Left cardiac atrium (tissue), 4 donors: ENCODE data around the gene MARK1. TPM values are rescaled to one million over a fixed set of nuclear protein-coding genes. Genes with fewer than 3 reads are reported as not detected.
"Not testable (repeated sequence)": the region's sequence is repeated elsewhere in the genome, so short reads cannot be mapped to it uniquely, and the experiment has no call there.

ENCODE experiments used
- ATAC-seq, 2 donors: fragments of 200-7000 bp; cut with Tn5 transposase; one replicate each; pipeline ENCODE4 v1.9.1; 2020; ENCODE audit warnings: mild to moderate bottlenecking in 2 of 2, moderate library complexity in 2 of 2
- DNase-seq: peaks from one replicate; pipeline ENCODE4 v3.0.0-alpha.2; 2020
- intact Hi-C, 2 donors: fragments of 100-400 bp; cut with DNase I; formaldehyde crosslinking; loops; one replicate each; pipeline versions ENCODE4 v1.14.1 to v1.15.1; 2022 to 2023
- total RNA-seq, 2 donors: library from RNA; stranded (reverse); fragmentation: NEBNext Ultra II Directional; extraction: Animal tissue kit (Norgen Biotek cat#: 25700); gene quantifications; one replicate each; pipeline ENCODE4 v1.2.1, GENCODE V29; 2021
- donor health status: DM: no; HTN: yes; CAD: no.
- donor health status: DM: no; HTN: yes; CAD: no; lungs with severe emphysema.
- donor health status: DM: yes; HTN: yes; CAD: no.
- donor health status: Dilated cardiomyopathy.

Gene MARK1
- total RNA-seq, 2 donors from 2014 or later = 16.7 to 17.7 TPM

- intact Hi-C loops = no loop called here
These were observed 64.8 kb downstream of the MARK1 start for GRCh38 chr1:220592714-220593113.

GRCh38 chr1:220594356-220594755, 66.4 kb downstream of the MARK1 start:
- intact Hi-C loops = no loop called here
- no peak for DNase-seq
- ATAC-seq = no peak

More at GRCh38 chr1:220592714-220593113, 64.8 kb downstream of the MARK1 start:
- DNase-seq (no peak), ATAC-seq (no peak)

GRCh38 chr1:220595179-220595578, 67.2 kb downstream of the MARK1 start:
- intact Hi-C loops = no loop called here
- DNase-seq (no peak), ATAC-seq (no peak)

GRCh38 chr1:220604926-220605325, 77.0 kb downstream of the MARK1 start:
- DNase-seq (no peak), ATAC-seq (no peak)
- intact Hi-C loops = no loop called here

GRCh38 chr1:220605651-220606050, 77.7 kb downstream of the MARK1 start:
- intact Hi-C loops, ATAC-seq, DNase-seq: not testable (repeated sequence)

- DNase-seq, intact Hi-C loops, ATAC-seq: not testable (repeated sequence)
These were observed 83.2 kb downstream of the MARK1 start for GRCh38 chr1:220611100-220611499.

GRCh38 chr1:220616836-220617235, 88.9 kb downstream of the MARK1 start:
- ATAC-seq = no peak
- DNase-seq = no peak
- intact Hi-C loops = no loop called here

- no peak for ATAC-seq
- DNase-seq = no peak
- intact Hi-C loops = no loop called here
These were observed 100.5 kb downstream of the MARK1 start for GRCh38 chr1:220628431-220628830.

GRCh38 chr1:220631238-220631815, 103.4 kb downstream of the MARK1 start:
- DNase-seq (no peak), ATAC-seq (no peak)
- intact Hi-C loops = no loop called here

GRCh38 chr1:220637759-220638158, 109.8 kb downstream of the MARK1 start:
- DNase-seq (no peak), ATAC-seq (no peak)
- intact Hi-C loops = no loop called here

- DNase-seq = no peak
- no peak for ATAC-seq
- intact Hi-C loops = no loop called here
These were observed 114.3 kb downstream of the MARK1 start for GRCh38 chr1:220642285-220642684.

GRCh38 chr1:220652995-220653394, 125.1 kb downstream of the MARK1 start:
- intact Hi-C loops = no loop called here
- ATAC-seq = no peak
- no peak for DNase-seq

GRCh38 chr1:220655509-220655908, 127.6 kb downstream of the MARK1 start:
- intact Hi-C loops = no loop called here
- DNase-seq = no peak
- ATAC-seq = no peak

- DNase-seq = no peak
- ATAC-seq = no peak
- intact Hi-C loops = no loop called here
These were observed 128.2 kb downstream of the MARK1 start for GRCh38 chr1:220655961-220656740.

GRCh38 chr1:220666349-220666748, 138.4 kb downstream of the MARK1 start:
- intact Hi-C loops = no loop called here
- DNase-seq (no peak), ATAC-seq (no peak)

- intact Hi-C loops = no loop called here
- ATAC-seq (no peak), DNase-seq (no peak)
These were observed 141.1 kb downstream of the MARK1 start for GRCh38 chr1:220669005-220669404.

- intact Hi-C loops = no loop called here
- DNase-seq (no peak), ATAC-seq (no peak)
These were observed 142.4 kb downstream of the MARK1 start for GRCh38 chr1:220670365-220670764.

- DNase-seq (no peak), ATAC-seq (no peak)
- intact Hi-C loops = no loop called here
These were observed 146.0 kb downstream of the MARK1 start for GRCh38 chr1:220673921-220674320.

GRCh38 chr1:220677251-220677650, 149.3 kb downstream of the MARK1 start:
- DNase-seq (no peak), ATAC-seq (no peak)
- intact Hi-C loops = no loop called here

GRCh38 chr1:220680085-220680687, 152.2 kb downstream of the MARK1 start:
- DNase-seq (no peak), ATAC-seq (peak; percentile 82 to 83)
- intact Hi-C loops = loop anchor here (2.0 to 5.0 kb wide), 2 partner anchors 97 kb away; no protein-coding TSS in a partner anchor
